Central memory CD8-positive, alpha-beta T cell (primary cell): ENCODE results near the gene CCDC69.
"Not testable (repeated sequence)": the region's sequence is repeated elsewhere in the genome, so short reads cannot be mapped to it uniquely, and the experiment has no call there.

Source experiments
- ATAC-seq: fragments of 150-1000 bp; cut with Tn5 transposase; replicated peaks from 2 replicates; pipeline ENCODE4 v1.10.0; 2022; ENCODE audit warnings: mild to moderate bottlenecking, moderate FRiP score, moderate number of reproducible peaks; ENCODE audit not compliant: poor library complexity, severe bottlenecking; ENCODE audit errors: extremely low read depth
- DNase-seq, 2 donors: peaks; one replicate each; pipeline ENCODE4 v3.0.0; 2021; ENCODE audit warnings: low spot score in 2 of 2
- H3K27ac Mint-ChIP-seq: one replicate; pipeline ENCODE4 v1.8.0; 2022; ENCODE audit warnings: low read depth, mild to moderate bottlenecking, moderate library complexity, mixed read lengths
- H3K27me3 Mint-ChIP-seq: one replicate; pipeline ENCODE4 v1.8.0; 2022; ENCODE audit warnings: mixed read lengths
- H3K36me3 Mint-ChIP-seq: one replicate; pipeline ENCODE4 v1.8.0; 2022; ENCODE audit warnings: mild to moderate bottlenecking, moderate library complexity, mixed read lengths; ENCODE audit not compliant: insufficient read depth
- H3K4me1 Mint-ChIP-seq: one replicate; pipeline ENCODE4 v1.8.0; 2022; ENCODE audit warnings: mixed read lengths
- H3K4me3 Mint-ChIP-seq: one replicate; pipeline ENCODE4 v1.8.0; 2022; ENCODE audit warnings: mild to moderate bottlenecking, moderate library complexity, mixed read lengths
- H3K9me3 Mint-ChIP-seq: one replicate; pipeline ENCODE4 v1.8.0; 2022; ENCODE audit warnings: mixed read lengths

Gene CCDC69

DNA sequence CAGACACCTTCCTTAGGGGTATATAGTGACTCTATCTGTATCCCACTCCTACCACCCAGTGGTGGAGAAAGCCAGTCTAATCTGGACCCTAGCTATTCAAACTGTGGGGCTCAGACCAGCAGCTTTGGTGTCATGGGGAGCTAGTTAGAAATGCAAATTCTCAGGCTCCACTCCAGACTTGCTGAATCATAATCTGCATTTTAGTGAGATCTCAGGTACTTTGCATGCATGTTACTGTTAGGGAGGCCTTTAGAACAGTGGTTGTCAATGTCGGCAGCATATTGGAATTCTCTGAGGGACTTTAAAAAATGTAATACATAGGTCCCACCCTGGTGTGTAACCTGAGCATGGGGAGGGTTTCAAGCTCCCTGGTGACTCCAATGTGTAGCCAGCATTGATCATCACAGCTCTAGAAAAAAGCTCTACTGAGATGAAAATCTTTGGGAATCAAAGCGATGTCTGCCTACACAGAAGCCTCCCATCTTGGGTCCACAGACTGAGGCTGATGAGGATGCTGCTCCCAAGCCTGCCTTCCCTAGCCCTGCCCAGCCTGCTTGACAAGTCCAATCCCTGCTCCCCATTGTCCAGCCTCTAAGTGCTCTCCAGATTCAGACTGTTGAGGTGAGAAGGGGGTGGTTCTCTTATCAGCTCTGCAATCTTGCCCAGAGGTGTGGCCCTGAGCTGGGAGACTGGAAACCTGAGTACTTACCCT lies 17.2 kb upstream of the CCDC69 start:
- DNase-seq: no peak
- H3K36me3 Mint-ChIP-seq: no peaks in the 10 kb centered on the region
- no peak overlapping the region for H3K4me3 Mint-ChIP-seq
- no peak overlapping the region for H3K27ac Mint-ChIP-seq
- H3K9me3 Mint-ChIP-seq: no peaks in the 10 kb centered on the region
- H3K27me3 Mint-ChIP-seq: no peaks in the 10 kb centered on the region
- H3K4me1 Mint-ChIP-seq: peaks cover 12% of the 10 kb centered on the region
- ATAC-seq: no peak

DNA sequence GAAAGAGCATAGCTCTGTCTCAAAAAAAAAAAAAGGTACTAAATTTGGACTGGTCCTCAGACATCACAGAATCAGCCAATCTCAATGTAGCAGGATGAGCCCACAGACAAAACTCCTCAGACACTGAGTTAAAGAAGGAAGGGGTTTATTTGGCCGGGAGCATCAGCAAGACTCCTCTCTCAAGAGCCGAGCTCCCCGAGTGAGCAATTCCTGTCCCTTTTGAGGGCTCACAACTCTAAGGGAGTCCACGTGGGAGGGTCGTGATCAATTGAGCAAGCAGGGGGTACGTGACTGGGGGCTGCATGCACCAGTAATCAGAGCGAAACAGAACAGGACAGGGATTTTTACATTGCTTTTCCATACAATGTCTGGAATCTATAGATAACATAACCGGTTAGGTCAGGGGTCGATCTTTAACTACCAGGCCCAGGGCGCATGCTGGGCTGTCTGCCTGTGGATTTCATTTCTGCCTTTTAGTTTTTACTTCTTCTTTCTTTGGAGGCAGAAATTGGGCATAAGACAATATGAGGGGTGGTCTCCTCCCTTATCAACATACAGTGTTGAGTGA lies 16.5 kb upstream of the CCDC69 start:
- H3K9me3 Mint-ChIP-seq, DNase-seq, H3K27me3 Mint-ChIP-seq, H3K27ac Mint-ChIP-seq, ATAC-seq, H3K4me3 Mint-ChIP-seq, H3K36me3 Mint-ChIP-seq: not testable (repeated sequence)
- peaks cover 12% of the 10 kb centered on the region for H3K4me1 Mint-ChIP-seq

DNA sequence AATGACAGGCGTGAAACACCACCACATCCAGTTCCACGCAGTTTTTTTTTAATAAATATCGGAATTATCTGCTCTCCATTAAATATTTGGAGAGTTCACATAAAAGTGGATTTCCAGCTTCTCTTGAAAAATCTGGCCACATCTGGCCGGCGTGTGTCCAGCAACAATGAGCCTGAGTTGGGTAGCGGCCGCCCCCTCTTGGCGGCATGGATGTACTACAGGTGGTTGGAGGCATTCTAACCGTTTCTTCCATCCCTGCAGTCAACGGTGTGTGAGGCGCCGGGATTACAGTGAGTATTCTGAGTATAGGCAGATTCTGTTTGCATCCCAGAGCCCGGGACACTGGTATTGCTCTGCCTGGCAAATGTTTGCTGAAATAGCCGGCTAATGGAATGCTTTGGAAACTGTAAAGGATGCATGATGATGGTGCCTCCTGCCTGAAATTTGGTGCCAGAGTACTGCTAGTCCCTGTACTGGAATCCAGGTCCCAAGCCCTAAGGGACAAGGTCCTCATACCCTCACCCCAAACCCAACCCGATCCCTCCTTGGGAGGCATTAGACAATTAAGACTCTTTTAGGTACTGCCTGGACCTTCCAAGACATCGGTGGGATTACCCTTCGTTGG lies 15.5 kb upstream of the CCDC69 start:
- no peak overlapping the region for H3K27ac Mint-ChIP-seq
- ATAC-seq (no peak), DNase-seq (no peak)
- H3K36me3 Mint-ChIP-seq: no peaks in the 10 kb centered on the region
- H3K9me3 Mint-ChIP-seq: no peaks in the 10 kb centered on the region
- H3K4me3 Mint-ChIP-seq: no peak overlapping the region
- H3K4me1 Mint-ChIP-seq: peaks cover 9% of the 10 kb centered on the region
- H3K27me3 Mint-ChIP-seq: no peaks in the 10 kb centered on the region

DNA sequence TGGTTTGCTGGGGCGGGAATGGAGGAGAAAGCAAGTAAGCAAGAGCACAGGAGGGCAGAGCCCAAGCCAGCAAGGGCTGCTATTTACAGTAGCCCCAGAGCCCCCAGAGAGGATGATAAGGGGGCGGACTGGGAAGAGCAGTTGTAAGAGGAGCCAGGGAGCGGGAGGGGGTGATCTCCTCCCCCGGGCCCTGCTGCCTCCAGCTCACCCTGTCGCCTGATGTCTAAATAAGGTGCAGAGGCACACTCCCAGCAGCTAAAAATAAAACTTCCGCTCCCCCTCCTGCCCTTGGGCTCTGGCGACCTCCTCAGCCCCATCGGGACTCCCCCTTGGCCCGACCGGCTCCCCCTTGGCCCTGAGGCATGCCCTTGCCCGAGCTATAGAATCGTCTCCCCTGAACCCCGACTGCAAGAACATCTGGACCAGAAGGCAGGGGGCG lies 14.4 kb upstream of the CCDC69 start:
- Mint-ChIP-seq H3K4me1 (no peaks in the 10 kb centered on the region), H3K9me3 (no peaks in the 10 kb centered on the region), H3K27ac (no peak overlapping the region), H3K27me3 (no peaks in the 10 kb centered on the region), H3K36me3 (no peaks in the 10 kb centered on the region), H3K4me3 (peak overlapping the region; percentile 7)
- ATAC-seq: no peak
- DNase-seq: no peak

DNA sequence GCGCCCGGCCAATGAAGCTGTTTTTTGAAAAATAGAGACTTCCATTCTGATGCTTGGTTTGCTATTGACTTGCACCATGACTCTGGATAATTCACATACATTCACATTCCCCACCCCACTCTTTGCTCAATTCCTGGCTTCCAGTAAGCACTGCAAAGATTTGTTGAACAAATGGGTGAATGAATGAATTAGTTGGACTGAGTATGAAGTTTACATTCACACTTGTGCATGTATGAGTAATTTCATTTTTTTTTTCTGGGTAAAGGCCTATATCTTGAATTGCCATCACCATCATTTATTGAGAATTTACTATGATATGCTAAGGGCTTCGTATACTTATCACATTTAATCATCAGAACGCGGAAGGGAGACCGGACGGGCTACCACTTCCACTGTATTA lies 13.8 kb upstream of the CCDC69 start:
- H3K4me3 Mint-ChIP-seq: no peak overlapping the region
- H3K36me3 Mint-ChIP-seq: no peaks in the 10 kb centered on the region
- H3K9me3 Mint-ChIP-seq: no peaks in the 10 kb centered on the region
- no peak for DNase-seq
- no peak overlapping the region for H3K27ac Mint-ChIP-seq
- H3K4me1 Mint-ChIP-seq: no peaks in the 10 kb centered on the region
- ATAC-seq: no peak
- H3K27me3 Mint-ChIP-seq: no peaks in the 10 kb centered on the region

DNA sequence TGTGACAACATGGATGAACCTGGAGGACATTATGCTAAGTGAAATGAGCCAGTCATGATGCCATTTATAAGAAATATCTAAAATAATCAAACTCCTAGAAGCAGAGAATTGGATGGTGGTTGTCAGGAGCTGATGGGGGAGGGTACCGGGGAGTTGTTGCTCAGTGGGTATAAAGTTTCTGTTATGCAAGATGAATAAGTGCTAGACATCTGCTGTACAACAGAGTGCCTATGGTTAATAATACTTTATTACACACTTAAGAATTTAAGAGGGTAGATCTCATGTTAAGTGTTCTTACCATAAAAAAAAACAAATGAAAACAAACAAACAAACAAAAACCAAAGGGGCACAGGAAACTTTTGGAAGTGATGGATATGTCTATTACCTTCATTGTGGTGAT lies 13.0 kb upstream of the CCDC69 start:
- Mint-ChIP-seq H3K9me3 (no peaks in the 10 kb centered on the region), H3K36me3 (no peaks in the 10 kb centered on the region), H3K4me3 (no peak overlapping the region), H3K27me3 (no peaks in the 10 kb centered on the region), H3K27ac (no peak overlapping the region), H3K4me1 (no peaks in the 10 kb centered on the region)
- DNase-seq: no peak
- no peak for ATAC-seq

DNA sequence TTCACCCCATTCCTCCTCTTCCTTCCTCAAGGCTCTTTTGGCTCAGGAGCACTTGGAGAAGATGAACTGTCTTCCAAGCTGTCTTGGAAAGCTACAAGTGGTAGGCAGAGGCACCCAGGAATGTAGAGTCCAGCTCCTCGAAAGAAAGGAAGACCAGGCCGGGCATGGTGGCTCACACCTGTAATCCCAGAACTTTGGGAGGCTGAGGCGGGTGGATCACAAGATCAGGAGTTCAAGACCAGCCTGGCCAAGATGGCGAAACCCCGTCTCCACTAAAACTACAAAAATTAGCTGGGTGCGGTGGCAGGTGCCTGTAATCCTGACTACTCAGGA lies 11.3 kb upstream of the CCDC69 start:
- H3K9me3 Mint-ChIP-seq, DNase-seq, H3K4me1 Mint-ChIP-seq, H3K27me3 Mint-ChIP-seq, H3K27ac Mint-ChIP-seq, H3K36me3 Mint-ChIP-seq, H3K4me3 Mint-ChIP-seq, ATAC-seq: not testable (repeated sequence)

DNA sequence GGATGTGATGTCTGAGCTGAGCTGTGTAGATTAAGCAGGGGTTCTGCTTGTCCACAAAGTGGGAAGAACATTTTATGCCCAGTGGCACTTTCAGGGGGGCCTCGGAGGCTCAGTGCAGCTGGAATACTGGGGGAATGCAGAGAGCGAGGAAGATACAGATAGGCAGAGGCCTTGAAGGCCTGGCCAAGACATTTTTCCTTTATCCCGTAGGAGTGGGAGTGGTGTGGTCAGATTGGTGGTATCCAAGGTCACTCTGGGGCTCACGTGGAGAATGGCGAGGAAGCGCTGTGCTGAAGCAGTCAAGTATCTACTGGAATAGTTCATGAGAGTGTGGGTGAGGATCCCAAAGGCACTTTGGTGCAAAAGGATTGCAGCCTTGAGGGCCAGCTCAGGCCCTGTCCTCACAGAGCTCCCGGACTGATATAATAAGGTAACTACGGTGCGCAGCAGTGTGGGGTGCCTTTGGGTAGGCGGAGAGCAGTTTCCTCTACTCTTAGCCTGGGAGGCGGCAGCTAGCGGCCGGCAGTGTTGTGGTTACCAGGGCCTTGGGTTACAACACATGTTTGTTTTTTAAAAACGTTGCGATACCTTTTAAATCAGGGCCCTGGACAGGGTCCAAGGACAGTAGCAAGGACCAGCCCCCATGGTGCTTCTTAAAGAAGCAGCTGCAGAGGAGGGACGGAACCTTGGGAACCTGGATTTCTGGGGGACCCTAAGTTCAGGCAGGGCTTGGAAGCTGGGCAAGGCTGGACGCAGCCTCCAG lies 10.8 kb upstream of the CCDC69 start:
- DNase-seq: no peak
- Mint-ChIP-seq H3K4me1 (no peaks in the 10 kb centered on the region), H3K9me3 (no peaks in the 10 kb centered on the region), H3K27me3 (no peaks in the 10 kb centered on the region), H3K36me3 (no peaks in the 10 kb centered on the region), H3K4me3 (no peak overlapping the region), H3K27ac (no peak overlapping the region)
- ATAC-seq: no peak

DNA sequence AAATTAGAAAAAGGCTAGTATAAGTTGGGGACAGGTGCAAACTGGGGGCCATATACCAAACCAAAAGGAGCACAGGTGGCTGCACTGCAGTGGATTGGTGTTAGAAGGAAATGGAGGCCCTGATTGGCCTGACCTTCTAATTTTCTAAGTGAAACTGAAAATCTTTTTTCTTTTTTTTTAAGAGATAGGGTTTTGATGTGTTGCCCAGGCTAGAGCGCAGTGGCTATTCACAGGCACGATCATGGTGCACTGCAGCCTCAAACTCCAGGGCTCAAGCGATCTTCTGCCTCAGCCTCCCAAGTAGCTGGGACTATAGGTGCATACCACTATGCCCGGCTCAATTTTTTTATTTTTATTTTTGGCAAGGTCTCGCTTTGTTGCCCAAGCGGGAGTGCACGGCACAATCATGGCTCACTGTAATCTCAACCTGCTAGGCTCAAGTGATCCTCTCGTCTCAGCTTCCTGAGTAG lies 9.8 kb upstream of the CCDC69 start:
- no peak for ATAC-seq
- Mint-ChIP-seq H3K9me3 (no peaks in the 10 kb centered on the region), H3K27ac (no peak overlapping the region)

DNA sequence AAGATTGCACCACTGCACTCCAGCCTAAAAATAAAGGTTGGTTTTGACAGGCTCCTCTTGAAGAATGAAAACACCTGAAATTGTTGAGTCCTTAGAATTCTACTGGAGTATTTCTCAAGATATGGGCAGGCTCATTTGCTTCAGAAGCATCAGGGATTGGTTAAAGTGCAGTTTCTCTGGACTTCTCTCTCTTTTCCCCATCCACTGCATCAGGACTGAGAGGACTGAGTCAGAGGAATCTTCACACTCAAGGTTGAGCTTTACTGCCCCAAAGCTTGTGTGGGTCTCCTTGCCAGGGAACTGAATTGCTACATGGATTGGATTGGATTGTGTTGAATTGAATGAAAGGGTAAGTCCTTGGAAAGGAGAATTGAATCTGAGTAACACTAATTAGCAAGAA lies 7.5 kb upstream of the CCDC69 start:
- Mint-ChIP-seq H3K4me3 (no peak overlapping the region), H3K9me3 (no peaks in the 10 kb centered on the region), H3K27ac (no peak overlapping the region), H3K36me3 (no peaks in the 10 kb centered on the region), H3K4me1 (no peaks in the 10 kb centered on the region), H3K27me3 (no peaks in the 10 kb centered on the region)
- no peak for DNase-seq
- ATAC-seq: no peak

More for the DNA sequence above, 9.8 kb upstream of the CCDC69 start:
- Mint-ChIP-seq H3K27me3 (no peaks in the 10 kb centered on the region), H3K36me3 (no peaks in the 10 kb centered on the region), H3K4me3 (no peak overlapping the region), H3K4me1 (no peaks in the 10 kb centered on the region)
- no peak for DNase-seq

DNA sequence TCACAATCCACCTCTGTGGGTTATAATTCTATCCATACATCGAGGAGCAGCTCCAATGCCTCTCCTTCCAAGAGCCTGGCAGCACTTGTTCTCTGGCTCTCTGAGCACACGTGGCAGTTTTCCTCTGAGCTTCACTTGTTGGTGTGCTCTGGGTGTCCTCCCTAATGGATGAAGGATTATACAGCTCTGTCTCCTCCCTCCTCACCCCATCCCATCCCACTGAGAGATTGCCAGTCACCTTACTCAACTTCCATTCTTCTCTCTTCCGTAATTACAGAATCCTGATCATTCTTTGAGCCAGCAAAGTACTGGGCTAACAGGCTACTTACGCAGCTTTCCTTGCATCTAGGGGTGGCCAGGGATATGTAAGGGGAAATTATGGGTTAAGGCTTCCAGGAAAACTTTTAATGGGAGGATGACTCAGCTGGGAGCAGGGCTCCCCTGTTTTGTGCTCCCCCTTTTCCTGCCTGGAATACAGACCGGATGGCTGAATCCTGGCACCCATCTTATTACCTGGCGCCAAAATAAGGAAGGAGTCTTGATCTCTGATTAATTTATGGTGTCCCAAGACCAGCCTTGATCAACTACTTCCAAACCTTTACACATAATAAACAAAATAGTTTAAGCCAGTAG lies 6.3 kb upstream of the CCDC69 start:
- Mint-ChIP-seq H3K27me3 (no peaks in the 10 kb centered on the region), H3K36me3 (no peaks in the 10 kb centered on the region), H3K4me3 (no peak overlapping the region), H3K27ac (no peak overlapping the region), H3K9me3 (no peaks in the 10 kb centered on the region), H3K4me1 (peaks cover 5% of the 10 kb centered on the region)
- no peak for DNase-seq
- no peak for ATAC-seq

DNA sequence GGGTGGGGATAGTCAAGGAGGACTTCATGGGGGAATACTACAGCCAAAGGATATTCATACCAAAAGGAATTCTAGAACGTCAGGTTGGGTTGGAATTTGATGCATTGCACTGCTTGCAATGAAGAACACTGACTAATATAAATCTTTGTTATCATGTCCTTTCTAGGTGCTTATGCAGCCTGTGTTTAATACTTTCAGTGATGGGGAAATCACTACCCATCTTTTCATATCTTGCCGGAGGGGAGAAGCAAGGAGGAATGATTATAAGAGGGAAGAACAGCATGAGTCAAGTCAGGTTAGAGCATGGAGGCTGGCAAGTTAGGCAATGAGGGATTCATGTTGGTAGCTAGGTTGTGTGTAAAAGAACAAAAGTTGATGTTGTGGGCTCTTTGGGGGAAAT lies 5.1 kb upstream of the CCDC69 start:
- Mint-ChIP-seq H3K27me3 (no peaks in the 10 kb centered on the region), H3K9me3 (no peaks in the 10 kb centered on the region), H3K4me3 (no peak overlapping the region), H3K4me1 (peaks cover 14% of the 10 kb centered on the region), H3K27ac (no peak overlapping the region), H3K36me3 (no peaks in the 10 kb centered on the region)
- no peak for ATAC-seq
- no peak for DNase-seq
